ENCODE measurements around the gene GPC6.

- TF ChIP-seq CTCF (IDR thresholded peaks at IDR 0.05): no peak
- TF ChIP-seq POLR2A (IDR thresholded peaks at IDR 0.05): no peak
- TF ChIP-seq POLR2AphosphoS5 (IDR thresholded peaks at IDR 0.05): no peak
- no peak for TF ChIP-seq EP300 (IDR thresholded peaks at IDR 0.05)
These were observed 401.7 kb downstream of the GPC6 start for GRCh38 chr13:93628136-93628797.
